Loucy (cell line): ENCODE results near the gene FAM117A.

Source experiments
- H2AFZ ChIP-seq: fragments of 200-600 bp; sonication (generic); 2 replicates; pipeline ENCODE4 v1.6.0; 2016; ENCODE audit warnings: antibody characterized with exemption, mild to moderate bottlenecking, low read length, moderate library complexity
- H3F3A ChIP-seq: fragments of 200-600 bp; 2 replicates; pipeline ENCODE4 v1.6.0; 2016; ENCODE audit warnings: antibody characterized with exemption, low read depth, mild to moderate bottlenecking
- H3K27me3 ChIP-seq: fragments of 200-600 bp; sonication (generic); 2 replicates; pipeline ENCODE4 v1.6.1; 2014; ENCODE audit warnings: low read length, mild to moderate bottlenecking; ENCODE audit not compliant: insufficient read depth, poor library complexity, severe bottlenecking
- H3K36me3 ChIP-seq: fragments of 200-600 bp; sonication (generic); 2 replicates; pipeline ENCODE4 v1.6.1; 2016; ENCODE audit warnings: low read length; ENCODE audit not compliant: insufficient read depth
- H3K4me1 ChIP-seq: fragments of 200-600 bp; sonication (generic); 2 replicates; pipeline ENCODE4 v1.5.1; 2014; ENCODE audit warnings: low read length, mild to moderate bottlenecking; ENCODE audit not compliant: insufficient read depth, poor library complexity, severe bottlenecking
- H3K4me2 ChIP-seq: fragments of 200-600 bp; sonication (generic); 2 replicates; pipeline ENCODE4 v1.6.0; 2014; ENCODE audit warnings: antibody characterized with exemption, low read length, low read depth, mild to moderate bottlenecking; ENCODE audit not compliant: poor library complexity, severe bottlenecking
- H3K4me3 ChIP-seq: fragments of 200-600 bp; sonication (generic); 2 replicates; pipeline ENCODE4 v1.5.1; 2014; ENCODE audit warnings: low read length, mild to moderate bottlenecking, mixed read lengths; ENCODE audit not compliant: poor library complexity, severe bottlenecking
- H3K79me2 ChIP-seq: fragments of 200-600 bp; sonication (generic); 2 replicates; pipeline ENCODE4 v1.6.1; 2014; ENCODE audit warnings: low read length; ENCODE audit not compliant: insufficient read depth
- H3K9ac ChIP-seq: fragments of 200-600 bp; sonication (generic); 2 replicates; pipeline ENCODE4 v1.6.0; 2014; ENCODE audit warnings: mild to moderate bottlenecking, low read depth, low read length, moderate library complexity; ENCODE audit not compliant: poor library complexity, severe bottlenecking
- H3K9me2 ChIP-seq: fragments of 200-600 bp; sonication (generic); replicated peaks from 2 replicates; pipeline ENCODE4 v1.6.1; 2016; ENCODE audit warnings: low read depth, low read length, mixed read lengths
- H3K9me3 ChIP-seq: fragments of 200-600 bp; sonication (generic); 2 replicates; pipeline ENCODE4 v1.6.1; 2014; ENCODE audit warnings: mild to moderate bottlenecking, antibody characterized with exemption, low read length, low read depth; ENCODE audit not compliant: insufficient read depth
- H4K20me1 ChIP-seq: fragments of 200-600 bp; sonication (generic); 2 replicates; pipeline ENCODE4 v1.6.0; 2014; ENCODE audit warnings: antibody characterized with exemption, low read length, mild to moderate bottlenecking; ENCODE audit not compliant: insufficient read depth, poor library complexity, severe bottlenecking
- CTCF ChIP-seq: fragments of 200-600 bp; sonication (generic); conservative IDR thresholded peaks from 2 replicates; pipeline ENCODE4 v1.5.1; 2014; ENCODE audit warnings: mild to moderate bottlenecking, antibody characterized with exemption, low read length
- EZH2phosphoT487 ChIP-seq: fragments of 200-600 bp; IDR thresholded peaks from 2 replicates; pipeline ENCODE4 v1.6.1; 2018; ENCODE audit warnings: antibody characterized with exemption, mild to moderate bottlenecking, moderate library complexity, borderline replicate concordance

Gene FAM117A

GRCh38 chr17:49707608-49708514 is 56.1 kb downstream of the FAM117A start, which contains the start of gene SLC35B1:
SLC35B1 (minus strand) TSS chr17:49707964; CDS start chr17:49707833, 131 bp downstream.
- H3K4me1 ChIP-seq, result peaks cover 11% of the 10 kb centered on the region
- H3F3A ChIP-seq, result peaks cover 5% of the 10 kb centered on the region; the same call in 1 of the 2 replicates
- H3K79me2 ChIP-seq, result peaks cover 32% of the 10 kb centered on the region
- H3K9me2 ChIP-seq, result no peaks in the 10 kb centered on the region
- TF ChIP-seq EZH2phosphoT487 (no peak), CTCF (peak; percentile 98)
- peak within 1 kb of the TSS; percentile 35; the same call in 1 of the 2 replicates for H2AFZ ChIP-seq
- peak within 1 kb of the TSS; percentile 82 for H3K9ac ChIP-seq
- H3K9me3 ChIP-seq, result no peaks in the 10 kb centered on the region
- H3K27me3 ChIP-seq, result no peaks in the 10 kb centered on the region
- peaks cover 3% of the 10 kb centered on the region for H4K20me1 ChIP-seq
- H3K4me2 ChIP-seq, result peak within 1 kb of the TSS; percentile 92
- peak within 1 kb of the TSS; percentile 85 for H3K4me3 ChIP-seq
- peaks cover 54% of the 10 kb centered on the region for H3K36me3 ChIP-seq

- H3K4me3 ChIP-seq, result peak overlapping the region; percentile 85
- H4K20me1 ChIP-seq, result peaks cover 3% of the 10 kb centered on the region
- no peaks in the 10 kb centered on the region for H3K9me3 ChIP-seq
- TF ChIP-seq CTCF (peak; percentile 35; the same call in 1 of the 2 replicates), EZH2phosphoT487 (no peak)
- H3K79me2 ChIP-seq, result peaks cover 32% of the 10 kb centered on the region
- H3K4me2 ChIP-seq, result peak overlapping the region; percentile 92
- no peaks in the 10 kb centered on the region for H3K27me3 ChIP-seq
- H3F3A ChIP-seq, result peaks cover 5% of the 10 kb centered on the region; the same call in 1 of the 2 replicates
- peak overlapping the region; percentile 82 for H3K9ac ChIP-seq
- no peaks in the 10 kb centered on the region for H3K9me2 ChIP-seq
- no peak overlapping the region for H2AFZ ChIP-seq
- H3K36me3 ChIP-seq, result peaks cover 55% of the 10 kb centered on the region
- H3K4me1 ChIP-seq, result peaks cover 11% of the 10 kb centered on the region
These were observed 56.7 kb downstream of the FAM117A start for GRCh38 chr17:49707246-49707607.

GRCh38 chr17:49705254-49705653 is 58.7 kb downstream of the FAM117A start:
- no peak overlapping the region for H3K4me3 ChIP-seq
- H3K4me1 ChIP-seq, result peaks cover 12% of the 10 kb centered on the region
- H3K9me2 ChIP-seq, result no peaks in the 10 kb centered on the region
- no peak for TF ChIP-seq CTCF
- no peak for TF ChIP-seq EZH2phosphoT487
- peaks cover 32% of the 10 kb centered on the region for H3K79me2 ChIP-seq
- no peak overlapping the region for H2AFZ ChIP-seq
- H3K9ac ChIP-seq, result no peak overlapping the region
- H4K20me1 ChIP-seq, result peaks cover 3% of the 10 kb centered on the region
- H3K36me3 ChIP-seq, result peaks cover 55% of the 10 kb centered on the region
- H3K9me3 ChIP-seq, result no peaks in the 10 kb centered on the region
- peak overlapping the region; percentile 10 for H3K4me2 ChIP-seq
- H3F3A ChIP-seq, result peaks cover 5% of the 10 kb centered on the region; the same call in 1 of the 2 replicates
- H3K27me3 ChIP-seq, result no peaks in the 10 kb centered on the region
